Activated gamma-delta T cell (primary cell): Measurements from ENCODE around the gene SLC22A7.

Source experiments
- DNase-seq: peaks from one replicate; lab custom pipeline; 2025; lab: John Stamatoyannopoulos, UW

The SLC22A7 gene

DNA sequence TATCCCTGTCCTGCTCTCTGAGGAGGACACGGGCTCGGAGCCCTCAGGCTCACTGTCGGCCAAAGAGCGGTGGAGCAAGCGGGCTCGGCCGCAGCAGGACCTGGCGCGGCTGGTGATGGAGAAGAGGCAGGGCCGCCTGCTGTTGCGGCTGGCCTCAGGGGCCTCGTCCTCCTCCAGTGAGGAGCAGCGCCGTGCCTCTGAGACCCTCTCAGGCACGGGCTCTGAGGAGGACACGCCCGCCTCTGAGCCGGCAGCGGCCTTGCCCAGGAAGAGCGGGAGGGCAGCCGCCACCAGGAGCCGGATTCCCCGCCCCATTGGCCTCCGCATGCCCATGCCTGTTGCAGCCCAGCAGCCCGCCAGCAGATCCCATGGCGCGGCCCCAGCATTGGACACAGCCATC, 14.2 kb upstream of the SLC22A7 start:
- DNase-seq = no peak

DNA sequence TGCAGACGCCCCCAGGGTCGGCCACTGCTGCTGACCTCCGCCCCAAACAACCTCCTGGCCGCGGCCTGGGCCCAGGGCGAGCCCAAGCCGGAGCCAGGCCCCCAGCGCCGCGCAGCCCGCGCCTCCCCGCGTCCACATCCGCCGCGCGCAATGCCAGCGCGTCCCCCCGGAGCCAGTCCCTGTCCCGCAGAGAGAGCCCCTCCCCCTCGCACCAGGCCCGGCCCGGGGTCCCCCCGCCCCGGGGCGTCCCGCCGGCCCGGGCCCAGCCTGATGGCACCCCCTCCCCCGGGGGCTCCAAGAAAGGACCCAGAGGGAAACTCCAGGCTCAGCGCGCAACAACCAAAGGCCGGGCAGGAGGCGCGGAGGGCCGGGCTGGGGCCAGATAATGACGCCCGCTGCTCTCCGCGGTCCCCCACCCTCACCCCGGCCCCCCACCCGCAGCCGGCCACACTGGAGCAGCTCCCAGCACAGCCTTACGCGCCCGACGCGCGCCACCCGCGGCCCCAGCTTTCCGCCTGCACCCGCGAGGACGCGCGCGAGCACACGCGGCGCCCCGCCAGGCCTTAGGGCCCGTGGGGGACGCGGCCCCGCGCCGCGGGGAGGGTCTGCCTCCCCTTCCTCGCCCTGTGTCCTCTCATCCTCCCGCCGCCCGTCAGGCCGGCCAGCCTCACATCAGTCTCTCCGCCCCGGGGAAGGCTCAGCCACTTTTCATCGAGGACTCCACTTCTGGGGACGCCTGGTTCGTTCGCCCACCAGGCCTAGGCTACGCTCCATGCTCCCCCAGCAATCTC, 12.9 kb upstream of the SLC22A7 start:
- no peak for DNase-seq

DNA sequence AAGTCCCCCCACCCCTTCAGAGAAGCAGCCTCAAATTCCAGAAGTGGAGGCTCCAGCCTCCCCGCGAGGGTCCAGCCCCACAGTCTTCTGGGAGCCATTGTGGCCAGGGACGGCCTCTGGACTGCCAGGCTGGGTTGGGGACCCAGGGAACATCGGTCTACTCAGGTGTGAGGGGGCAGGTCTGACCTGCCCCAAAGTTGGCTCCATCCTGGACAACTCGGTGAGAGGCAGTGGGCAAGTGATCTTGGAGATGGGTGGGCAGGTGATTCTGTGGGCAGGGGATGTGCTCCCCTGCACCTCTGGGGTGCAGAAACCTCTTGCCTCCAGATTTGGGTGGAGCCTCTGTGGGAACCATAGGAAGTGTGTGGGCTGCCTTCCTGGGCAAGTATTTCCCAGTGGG, 12.2 kb upstream of the SLC22A7 start:
- DNase-seq = no peak

DNA sequence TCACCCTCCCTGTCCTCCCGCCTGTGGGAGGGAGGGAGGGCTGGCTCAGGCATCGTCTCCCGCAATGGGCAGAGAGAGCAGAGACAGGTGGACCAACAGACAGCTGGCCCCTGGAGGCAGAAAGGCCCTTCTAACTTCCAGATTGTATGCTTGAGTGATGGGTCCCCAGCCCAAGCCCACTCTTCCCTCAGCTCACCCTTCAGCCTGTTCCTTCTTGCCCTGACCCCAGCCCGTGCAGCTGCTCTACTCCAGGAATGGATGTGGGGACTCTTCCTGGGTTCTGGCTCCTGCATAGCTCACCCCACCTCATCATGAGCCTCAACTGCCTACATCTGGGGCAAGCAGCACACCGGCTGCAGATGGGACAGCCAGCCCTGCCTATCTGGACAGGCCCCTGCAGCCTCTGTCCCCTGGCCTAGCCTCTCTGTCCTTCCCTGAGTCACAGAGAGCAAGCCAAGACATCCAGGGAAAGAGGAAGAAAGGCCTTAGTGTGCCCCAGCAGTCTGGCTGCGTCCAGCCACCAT, 11.5 kb upstream of the SLC22A7 start:
- DNase-seq = no peak

DNA sequence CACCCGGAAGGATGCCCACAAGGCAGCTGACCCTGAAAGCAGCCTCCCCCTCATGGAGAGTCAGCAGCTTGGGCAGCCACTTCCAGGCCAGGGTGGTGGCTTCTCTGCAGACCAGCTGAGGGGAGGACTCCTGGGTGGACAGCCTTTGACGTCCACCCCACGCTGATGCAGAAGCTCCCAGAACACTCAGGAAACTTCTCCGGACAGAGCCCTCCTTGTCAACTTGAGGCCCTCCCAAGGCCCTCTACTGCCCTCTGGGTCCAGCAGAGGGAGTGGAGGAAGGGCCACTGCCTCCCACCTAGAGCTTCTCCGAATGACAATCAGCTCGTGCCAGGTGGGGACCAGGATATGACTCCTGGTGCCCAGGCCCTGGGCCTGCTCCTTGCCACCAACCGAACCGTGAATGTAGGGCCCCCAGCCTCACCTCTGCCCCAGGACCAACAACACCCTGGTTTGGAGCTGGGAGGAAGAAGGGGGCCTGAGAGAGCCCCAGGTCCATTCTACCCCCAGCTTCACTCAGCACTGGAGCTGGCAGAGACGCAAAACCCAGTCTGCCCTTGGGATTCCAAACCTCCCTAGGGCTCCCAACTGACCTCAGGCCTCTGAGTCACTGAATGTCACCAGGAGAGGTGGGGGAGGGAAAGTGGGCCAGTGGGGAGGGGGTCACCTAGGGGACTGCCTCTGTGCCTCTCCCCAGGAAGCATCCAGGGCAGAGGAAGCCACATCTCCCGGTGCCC, 10.9 kb upstream of the SLC22A7 start:
- no peak for DNase-seq

DNA sequence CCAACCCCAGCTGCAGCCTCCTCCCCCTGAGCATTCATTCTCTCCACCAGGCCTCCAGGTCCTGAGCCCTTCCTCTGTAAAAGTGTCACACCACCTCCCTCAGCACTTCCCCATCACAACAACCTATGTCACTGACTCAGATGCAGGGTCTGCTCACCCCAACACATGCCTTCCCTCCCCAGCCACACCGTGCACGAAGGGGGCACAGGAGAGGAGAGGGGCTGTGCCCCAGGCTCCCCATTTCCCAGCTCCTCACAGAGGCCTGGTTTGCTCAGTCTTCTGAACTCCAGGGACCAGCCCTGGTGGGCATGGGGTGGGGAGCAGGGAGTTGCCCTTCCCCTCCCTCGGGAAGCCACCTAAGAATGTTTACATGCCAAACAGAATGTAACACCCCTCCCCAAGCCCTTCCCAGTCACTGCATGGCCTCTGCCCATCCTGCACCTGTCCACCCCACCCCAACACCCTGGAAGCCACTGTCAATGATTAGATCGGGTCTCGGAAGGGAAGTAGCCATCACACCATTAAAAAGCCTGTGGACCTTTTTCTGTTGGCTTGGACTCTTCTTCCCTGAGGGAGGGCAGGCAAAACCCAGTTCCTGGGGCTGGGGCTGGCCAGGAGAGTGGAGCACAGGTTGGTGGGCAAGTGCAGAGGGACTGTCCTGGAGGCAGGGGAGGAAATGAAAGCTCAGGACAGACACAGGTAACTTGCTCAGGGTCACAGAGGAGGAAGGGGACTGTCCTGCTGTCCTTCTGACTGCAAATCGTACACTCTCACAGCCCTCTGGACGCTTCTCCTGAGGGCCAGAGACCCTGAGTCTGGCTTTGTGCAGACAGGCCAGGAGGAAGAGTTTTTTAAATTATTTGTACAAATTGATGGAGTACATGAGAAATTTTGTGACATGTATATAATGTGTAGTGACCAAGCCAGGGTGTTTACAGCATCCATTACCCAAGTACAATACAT, 10.1 kb upstream of the SLC22A7 start:
- DNase-seq = no peak

DNA sequence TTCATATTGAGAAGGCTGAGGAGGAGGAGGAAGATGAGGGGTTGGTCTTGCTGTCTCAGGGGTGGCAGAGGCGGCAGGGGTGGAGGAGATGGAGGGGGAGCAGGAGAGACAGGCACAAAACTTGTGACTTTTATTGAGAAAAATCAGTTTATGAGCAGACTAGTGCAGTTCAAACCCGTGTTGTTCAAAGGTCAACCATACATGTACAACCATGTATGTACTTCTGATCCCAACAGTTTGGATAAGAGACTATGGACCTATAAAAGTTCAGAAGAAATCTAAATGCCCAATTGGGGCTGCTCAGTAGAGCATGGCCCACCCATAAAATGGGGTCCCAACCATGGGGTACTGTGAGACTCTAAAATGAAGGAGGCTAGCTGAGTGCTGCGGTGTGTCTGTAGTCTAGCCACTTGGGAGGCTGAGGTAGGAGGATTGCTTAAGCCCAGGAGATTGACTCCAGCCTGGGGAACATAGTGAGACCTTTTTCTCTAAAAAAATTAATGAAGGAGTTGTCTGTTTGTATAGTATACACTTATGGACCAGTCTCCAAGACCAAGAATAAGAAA, 7.6 kb upstream of the SLC22A7 start:
- DNase-seq = no peak

DNA sequence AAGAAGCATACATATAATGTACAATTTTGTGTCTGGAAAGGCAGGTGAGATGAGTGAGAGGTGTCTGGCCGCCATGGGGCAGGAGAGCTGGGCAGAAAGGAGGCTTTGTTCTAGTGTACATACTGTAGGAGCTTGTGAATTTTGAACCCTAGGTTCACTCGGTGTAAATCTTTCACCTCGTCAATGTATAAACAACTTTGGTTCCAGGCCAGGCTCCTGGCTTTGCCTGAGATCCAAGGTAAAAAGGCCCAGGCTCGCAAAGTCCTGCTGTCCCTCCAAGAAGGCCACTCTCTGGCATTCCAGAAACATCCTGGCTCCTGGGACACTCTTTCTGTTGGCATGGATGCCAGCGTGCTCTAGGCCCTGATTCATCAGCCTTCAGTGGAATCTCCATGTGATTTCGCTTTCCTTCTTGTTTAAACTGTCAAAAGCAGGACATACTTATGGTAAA, 7.1 kb upstream of the SLC22A7 start:
- DNase-seq = no peak

DNA sequence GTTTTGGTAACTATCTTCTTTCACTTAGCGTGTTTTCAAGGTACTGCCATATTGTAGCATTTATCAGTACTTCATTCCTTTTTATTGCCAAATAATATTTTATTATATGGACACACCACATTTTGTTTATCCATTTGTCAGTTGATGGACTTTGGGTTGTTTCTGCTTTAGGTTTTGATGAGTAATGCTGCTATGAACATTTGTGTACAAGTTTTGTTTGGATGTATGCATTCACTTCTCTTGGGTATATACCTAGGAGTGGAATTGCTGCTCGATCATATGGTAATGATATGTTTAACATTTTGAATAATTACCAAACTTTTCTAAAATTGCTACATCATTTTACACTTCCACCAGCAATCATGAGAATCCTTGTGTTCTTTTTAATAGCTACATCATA, 6.4 kb upstream of the SLC22A7 start:
- no peak for DNase-seq

DNA sequence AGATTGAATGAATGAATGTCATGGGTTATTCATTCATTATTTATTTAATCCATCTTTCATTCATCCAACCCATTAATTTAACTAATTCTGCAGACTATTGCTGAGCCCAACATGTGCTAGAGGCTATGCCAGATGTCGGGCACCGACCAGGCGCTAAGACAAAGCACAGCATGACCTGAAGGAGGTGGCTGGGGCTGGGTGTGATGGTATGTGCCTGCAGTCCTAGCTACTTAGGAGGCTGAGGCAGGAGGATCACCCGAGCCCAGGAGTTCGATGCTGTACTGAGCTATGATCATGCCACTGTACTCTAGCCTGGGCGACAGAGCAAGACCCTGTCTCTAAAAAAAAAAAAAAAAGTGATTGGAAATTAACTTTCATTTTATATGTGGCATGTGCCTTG, 5.7 kb upstream of the SLC22A7 start:
- no peak for DNase-seq

DNA sequence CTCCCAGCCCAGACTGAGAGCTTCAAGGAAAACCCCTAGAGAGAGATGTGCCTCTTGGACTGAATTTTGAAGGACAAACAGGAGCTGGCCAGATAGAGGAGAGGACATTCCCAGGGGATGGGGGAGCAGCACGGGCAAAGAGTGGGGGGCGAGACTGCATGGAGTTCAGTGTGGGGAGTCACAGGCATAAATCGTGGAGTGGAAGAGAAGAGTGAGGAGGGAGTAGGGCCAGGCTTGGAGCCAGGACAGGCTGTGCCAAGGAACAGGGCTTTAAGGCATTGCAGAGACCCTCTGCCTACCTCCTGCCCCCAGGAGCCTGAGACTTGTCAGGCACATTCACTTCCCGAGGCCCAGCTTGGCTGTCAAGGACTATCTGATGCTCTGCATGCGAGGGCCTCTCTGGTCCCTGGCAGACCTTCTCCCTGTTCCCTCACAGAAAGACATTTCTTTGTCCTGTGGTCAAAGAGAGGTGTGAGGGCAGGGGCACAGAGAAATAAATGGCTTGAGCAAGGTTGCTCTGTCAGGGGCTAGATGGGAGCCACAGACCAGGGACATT, 5.2 kb upstream of the SLC22A7 start:
- no peak for DNase-seq

DNA sequence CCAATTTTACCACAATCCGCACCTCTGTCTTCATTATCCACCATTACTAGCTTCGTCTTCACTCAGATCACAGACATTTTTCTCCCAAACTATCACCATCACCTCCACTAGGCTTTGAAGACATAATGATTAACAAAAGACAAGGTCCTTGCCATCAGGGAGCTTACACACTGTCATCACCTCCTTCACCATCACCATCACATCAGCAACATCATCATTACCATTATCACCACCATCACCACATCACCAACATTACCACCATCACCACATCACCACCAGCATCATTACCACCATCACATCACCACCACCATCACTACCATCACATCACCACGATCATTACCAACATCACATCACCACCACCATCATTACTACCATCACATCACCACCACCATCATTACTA, 4.4 kb upstream of the SLC22A7 start:
- no peak for DNase-seq

DNA sequence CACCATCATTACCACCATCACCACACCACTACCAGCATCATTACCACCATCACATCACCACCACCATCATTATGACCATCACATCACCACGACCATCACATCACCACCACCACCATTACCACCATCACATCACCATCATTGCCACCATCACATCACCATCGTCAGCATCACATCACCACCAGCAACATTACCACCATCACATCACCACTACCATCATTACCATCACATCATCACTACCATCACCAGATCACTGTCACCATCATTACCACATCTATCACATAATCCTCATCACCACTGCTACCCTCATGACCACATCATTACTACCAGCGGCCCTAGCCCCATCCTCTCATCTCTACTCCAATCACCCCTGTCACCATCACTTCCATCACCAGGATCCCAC, 3.5 kb upstream of the SLC22A7 start:
- no peak for DNase-seq

DNA sequence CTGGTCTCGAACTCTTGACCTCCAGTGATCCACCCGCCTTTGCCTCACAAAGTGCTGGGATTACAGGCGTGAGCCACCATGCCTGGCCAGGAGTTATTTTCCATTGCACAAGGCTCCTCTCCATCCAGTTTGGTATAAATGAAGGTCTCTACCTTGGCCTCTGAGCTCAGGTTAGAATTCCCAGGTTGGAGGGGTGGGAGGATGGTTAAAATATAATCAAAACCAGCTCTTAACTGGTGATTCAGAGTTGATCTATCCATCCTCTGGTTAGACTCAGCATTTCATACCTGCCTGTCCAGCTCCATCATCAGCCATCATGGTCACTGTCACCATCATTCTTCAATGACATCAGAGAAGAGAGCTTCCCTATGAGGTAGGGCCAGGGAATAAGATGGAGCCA, 2.6 kb upstream of the SLC22A7 start:
- DNase-seq = no peak

DNA sequence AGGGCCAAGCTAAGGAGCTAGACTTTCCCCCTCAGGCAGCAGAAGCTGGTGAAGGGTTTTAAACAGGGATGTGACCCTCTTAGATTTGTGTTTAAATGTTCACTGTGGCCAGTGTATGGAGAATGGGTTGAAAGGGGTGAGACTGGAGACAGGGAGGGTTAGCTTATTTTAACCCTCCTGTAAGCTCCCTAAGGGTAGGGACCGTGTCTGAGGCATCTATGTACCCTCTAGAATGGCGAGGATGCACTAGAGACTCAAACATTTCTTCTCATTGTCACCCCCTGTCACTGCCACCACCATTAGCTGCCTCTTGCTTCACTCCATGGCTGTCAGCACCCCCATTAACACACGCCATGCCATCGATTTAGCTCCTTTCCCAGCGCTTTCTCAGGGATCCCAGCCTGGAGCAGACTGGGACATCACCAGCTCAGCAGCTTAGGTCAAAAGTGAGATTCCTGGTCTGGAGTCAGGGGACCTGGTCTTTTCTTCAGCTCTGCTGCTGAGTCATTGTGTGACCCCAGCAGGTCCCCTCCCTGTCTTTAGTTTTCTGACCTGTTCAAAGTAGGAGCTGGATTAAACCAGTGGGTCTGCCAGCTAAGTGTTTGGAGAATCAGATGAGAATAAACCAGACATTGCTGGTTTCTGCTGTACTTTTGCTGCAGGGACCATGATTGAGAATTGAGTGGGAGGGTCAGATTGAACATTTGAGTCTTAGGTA, 1.1 kb upstream of the SLC22A7 start:
- no peak for DNase-seq

DNA sequence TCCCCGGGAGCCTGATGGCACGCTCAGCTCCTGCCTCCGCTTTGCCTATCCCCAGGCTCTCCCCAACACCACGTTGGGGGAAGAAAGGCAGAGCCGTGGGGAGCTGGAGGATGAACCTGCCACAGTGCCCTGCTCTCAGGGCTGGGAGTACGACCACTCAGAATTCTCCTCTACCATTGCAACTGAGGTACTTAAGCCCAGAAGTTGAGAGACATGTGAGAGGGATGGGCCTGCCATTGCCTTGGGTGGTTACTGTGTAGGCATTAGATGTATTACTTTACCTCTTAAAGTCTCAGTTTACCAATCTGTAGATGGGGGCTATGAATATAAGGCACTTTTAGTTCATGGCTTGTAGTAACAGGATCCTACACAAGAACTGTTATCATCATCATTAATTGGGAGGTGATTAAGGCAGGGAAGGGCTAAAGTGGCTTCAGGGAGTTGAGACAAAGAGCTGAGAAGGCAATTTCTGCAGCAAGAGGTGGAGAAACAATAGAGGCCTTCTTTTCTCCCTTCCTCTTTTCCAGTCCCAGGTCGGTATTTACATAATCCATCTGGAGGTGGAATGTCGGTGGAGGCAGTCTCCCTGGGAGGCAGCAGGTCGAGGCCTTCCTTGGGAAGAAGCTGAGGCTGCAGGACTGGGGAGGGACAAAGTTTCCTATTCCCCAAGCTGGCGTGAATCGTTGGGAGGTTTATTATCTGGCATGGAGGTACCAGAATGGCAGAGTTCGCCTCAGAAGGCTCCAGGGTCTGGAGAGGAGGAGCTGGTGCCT, 691 bp downstream of the SLC22A7 start:
- no peak for DNase-seq

DNA sequence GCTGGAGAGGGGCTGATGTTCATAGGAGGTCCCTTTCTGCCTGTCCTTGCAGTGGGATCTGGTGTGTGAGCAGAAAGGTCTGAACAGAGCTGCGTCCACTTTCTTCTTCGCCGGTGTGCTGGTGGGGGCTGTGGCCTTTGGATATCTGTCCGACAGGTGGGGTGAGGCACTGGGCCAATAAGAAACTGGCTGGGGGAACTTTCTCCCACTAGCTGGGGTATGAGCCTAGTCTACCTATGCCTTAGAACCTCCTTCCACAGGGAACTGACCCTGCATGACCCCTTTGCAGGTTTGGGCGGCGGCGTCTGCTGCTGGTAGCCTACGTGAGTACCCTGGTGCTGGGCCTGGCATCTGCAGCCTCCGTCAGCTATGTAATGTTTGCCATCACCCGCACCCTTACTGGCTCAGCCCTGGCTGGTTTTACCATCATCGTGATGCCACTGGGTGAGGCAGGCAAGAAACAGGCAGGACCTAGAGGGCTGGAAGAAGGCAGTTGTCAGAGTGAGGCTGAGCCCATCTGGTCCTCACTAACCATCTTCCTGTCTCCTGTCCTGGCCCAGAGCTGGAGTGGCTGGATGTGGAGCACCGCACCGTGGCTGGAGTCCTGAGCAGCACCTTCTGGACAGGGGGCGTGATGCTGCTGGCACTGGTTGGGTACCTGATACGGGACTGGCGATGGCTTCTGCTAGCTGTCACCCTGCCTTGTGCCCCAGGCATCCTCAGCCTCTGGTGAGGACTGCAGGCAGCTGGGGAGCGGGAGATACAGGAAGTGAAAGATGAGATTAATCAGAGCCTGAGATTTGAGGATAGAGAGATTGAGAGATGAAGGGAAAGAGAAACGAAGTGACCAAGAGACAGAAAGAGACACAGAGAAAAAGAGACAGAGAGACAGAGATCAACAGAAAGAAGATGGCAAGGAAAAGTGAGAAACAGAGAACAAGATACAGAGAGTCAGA, 1.6 kb downstream of the SLC22A7 start:
- DNase-seq = no peak

DNA sequence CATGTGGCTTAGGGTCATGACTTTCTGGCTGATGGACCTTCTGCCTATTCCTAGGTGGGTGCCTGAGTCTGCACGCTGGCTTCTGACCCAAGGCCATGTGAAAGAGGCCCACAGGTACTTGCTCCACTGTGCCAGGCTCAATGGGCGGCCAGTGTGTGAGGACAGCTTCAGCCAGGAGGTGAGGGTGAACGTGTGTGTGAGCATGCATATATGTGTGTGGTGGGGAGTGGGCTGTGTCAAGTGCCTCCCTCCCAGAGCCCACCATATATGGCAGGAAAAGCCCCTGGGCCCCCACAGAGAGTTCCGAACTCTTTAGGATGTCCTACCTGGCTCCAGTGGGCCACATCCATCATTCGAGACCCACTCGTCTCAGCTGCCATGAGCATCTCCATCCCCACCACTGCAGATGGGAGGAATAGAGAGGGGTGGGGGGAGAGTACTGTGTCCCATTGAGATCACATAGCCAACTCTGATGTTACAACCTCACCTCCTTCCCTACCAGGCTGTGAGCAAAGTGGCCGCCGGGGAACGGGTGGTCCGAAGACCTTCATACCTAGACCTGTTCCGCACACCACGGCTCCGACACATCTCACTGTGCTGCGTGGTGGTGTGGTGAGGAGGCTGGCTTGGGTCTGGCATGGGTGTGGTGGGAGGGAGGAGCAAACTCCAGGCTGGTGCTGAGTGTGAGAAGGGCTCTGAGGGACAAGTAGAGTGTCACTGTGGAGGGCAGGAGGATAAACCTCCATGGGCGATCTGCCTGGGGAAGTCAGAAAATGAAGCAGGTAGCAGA, 3.2 kb downstream of the SLC22A7 start:
- no peak for DNase-seq
